GM12878 (cell line): ENCODE results near the gene BHLHA15. TPM values are rescaled to one million over a fixed set of nuclear protein-coding genes. Genes with fewer than 3 reads are reported as not detected.

ENCODE experiments used
- ATAC-seq: fragments of 200-7000 bp; cut with Tn5 transposase; 3 replicates; pipeline ENCODE4 v1.9.1; 2020; ENCODE audit warnings: mild to moderate bottlenecking, moderate library complexity
- BruUV-seq: library from RNA; stranded (reverse); fragments of 400-500 nt; replicated peaks from 2 replicates; lab custom pipeline; 2021; lab: Mats Ljungman, UMichigan
- CTCF ChIA-PET: fragments of 300-600 bp; sonication (Branson Sonifier 250); formaldehyde crosslinking; extraction: SDS; loops from one replicate; lab custom pipeline; 2021; ENCODE audit warnings: inconsistent platforms; lab: Yijun Ruan, JAX
- POLR2A ChIA-PET: fragments of 350-600 bp; formaldehyde crosslinking; extraction: SDS; loops from one replicate; lab custom pipeline; 2021; ENCODE audit warnings: inconsistent platforms; lab: Charles Lee
- RAD21 ChIA-PET: fragments of 300-600 bp; sonication (Branson Sonifier 250); formaldehyde crosslinking; loops from one replicate; lab custom pipeline; 2023; ENCODE audit warnings: antibody characterized with exemption; ENCODE audit not compliant: unreplicated experiment; lab: Charles Lee
- SMC1A ChIA-PET: fragments of 300-600 bp; sonication (Branson Sonifier 250); formaldehyde crosslinking; loops from one replicate; lab custom pipeline; 2023; ENCODE audit not compliant: unreplicated experiment, uncharacterized antibody; lab: Charles Lee
- DNase-seq: peaks from one replicate; pipeline ENCODE4 v3.0.0-alpha.2; 2011; ENCODE audit warnings: low read depth, low spot score
- FAIRE-seq: peaks from 3 replicates; lab custom pipeline; 2011; peaks lifted over from hg19 to GRCh38; lab: Jason Lieb, UNC
- H2AFZ ChIP-seq: 2 replicates; pipeline ENCODE4 v1.6.0; 2011; ENCODE audit warnings: low read depth, low read length, control low read depth; ENCODE audit not compliant: control insufficient read depth
- H3K27ac ChIP-seq: 2 replicates; pipeline ENCODE4 v1.5.1; 2011; ENCODE audit warnings: control low read depth; ENCODE audit not compliant: control insufficient read depth, insufficient read depth
- H3K27me3 ChIP-seq, 2 experiments: replicated peaks in 1 of 2; 2 replicates each; pipeline versions ENCODE4 v1.6.0 to v1.6.1; 2011; ENCODE audit warnings: low read length in 1 of 2; ENCODE audit not compliant: control insufficient read depth in 2 of 2, insufficient read depth in 2 of 2
- H3K36me3 ChIP-seq, 2 experiments: 2 replicates each; pipeline ENCODE4 v1.5.1; 2011; ENCODE audit warnings: low read length in 1 of 2; ENCODE audit not compliant: control insufficient read depth in 2 of 2, insufficient read depth in 2 of 2
- H3K4me1 ChIP-seq: 2 replicates; pipeline ENCODE4 v1.6.1; 2011; ENCODE audit warnings: mild to moderate bottlenecking, low read length, moderate library complexity, mixed read lengths; ENCODE audit not compliant: control insufficient read depth, insufficient read depth
- H3K4me2 ChIP-seq: 2 replicates; pipeline ENCODE4 v1.6.0; 2011; ENCODE audit warnings: control low read depth; ENCODE audit not compliant: control insufficient read depth, insufficient read depth
- H3K4me3 ChIP-seq: fragments of 200-600 bp; sonication (generic); 2 replicates; pipeline ENCODE4 v1.5.1; 2016
- H3K79me2 ChIP-seq: 2 replicates; pipeline ENCODE4 v1.6.0; 2011; ENCODE audit warnings: low read length; ENCODE audit not compliant: control insufficient read depth, insufficient read depth
- H3K9ac ChIP-seq: 2 replicates; pipeline ENCODE4 v1.8.0; 2011; ENCODE audit warnings: low read length, control low read depth, mixed read lengths; ENCODE audit not compliant: control insufficient read depth, insufficient read depth
- H3K9me3 ChIP-seq: replicated peaks from 3 replicates; pipeline ENCODE4 v1.5.1; 2011; ENCODE audit warnings: mild to moderate bottlenecking, low read length; ENCODE audit not compliant: control insufficient read depth, insufficient read depth
- H4K20me1 ChIP-seq: 2 replicates; pipeline ENCODE4 v1.6.0; 2011; ENCODE audit not compliant: control insufficient read depth, insufficient read depth
- ASH2L ChIP-seq: fragments of 300-600, 200-600 bp; sonication (generic); IDR thresholded peaks from 2 replicates; pipeline ENCODE4 v1.6.1; 2017; ENCODE audit warnings: low read depth, mild to moderate bottlenecking, borderline replicate concordance
- BHLHE40 ChIP-seq, 2 experiments: fragments of 450-650 bp in 1 of 2; IDR thresholded peaks; 2 replicates each; pipeline ENCODE4 v1.6.1; 2011 to 2017; ENCODE audit warnings: low read depth in 2 of 2, borderline replicate concordance in 1 of 2, improper control_type of control experiment in 1 of 2, low read length in 1 of 2, mild to moderate bottlenecking in 1 of 2
- CREB1 ChIP-seq: IDR thresholded peaks from 2 replicates; pipeline ENCODE4 v1.6.1; 2012; ENCODE audit warnings: low read depth, mild to moderate bottlenecking, inconsistent platforms
- EED ChIP-seq: sonication (generic); IDR thresholded peaks from 2 replicates; pipeline ENCODE4 v1.6.1; 2016; ENCODE audit warnings: antibody characterized with exemption, low read depth
- FOXM1 ChIP-seq: IDR thresholded peaks from 2 replicates; pipeline ENCODE4 v1.6.1; 2012; ENCODE audit warnings: low read depth, mild to moderate bottlenecking, inconsistent platforms, low read length, moderate library complexity
- LARP7 ChIP-seq: fragments of 450-650 bp; IDR thresholded peaks from 2 replicates; pipeline ENCODE4 v1.6.1; 2017; ENCODE audit warnings: mild to moderate bottlenecking
- MEF2A ChIP-seq: IDR thresholded peaks from 2 replicates; pipeline ENCODE4 v1.6.1; 2011; ENCODE audit warnings: low read depth, mild to moderate bottlenecking, low read length, moderate library complexity; ENCODE audit not compliant: insufficient read depth
- MEF2B ChIP-seq: fragments of 450-650 bp; IDR thresholded peaks from 2 replicates; pipeline ENCODE4 v1.6.1; 2018; ENCODE audit warnings: mild to moderate bottlenecking, moderate library complexity; ENCODE audit not compliant: partially characterized antibody, poor library complexity, severe bottlenecking
- MXI1 ChIP-seq: fragments of 150-350 bp; IDR thresholded peaks from 2 replicates; pipeline ENCODE4 v1.6.1; 2011; ENCODE audit warnings: low read depth, mild to moderate bottlenecking, inconsistent platforms, low read length, improper control_type of control experiment
- NFIC ChIP-seq: IDR thresholded peaks from 2 replicates; pipeline ENCODE4 v1.6.1; 2012; ENCODE audit warnings: low read depth, mild to moderate bottlenecking, inconsistent platforms, low read length, moderate library complexity
- PML ChIP-seq: IDR thresholded peaks from 2 replicates; pipeline ENCODE4 v1.6.1; 2012; ENCODE audit warnings: low read length, inconsistent platforms
- RELA ChIP-seq: fragments of 450-650 bp; IDR thresholded peaks from 2 replicates; pipeline ENCODE4 v1.8.0; 2014; ENCODE audit warnings: borderline replicate concordance; ENCODE audit not compliant: partially characterized antibody
- RUNX3 ChIP-seq: IDR thresholded peaks from 2 replicates; pipeline ENCODE4 v1.6.1; 2012; ENCODE audit warnings: low read length, inconsistent platforms
- STAT1 ChIP-seq: fragments of 450-650 bp; conservative IDR thresholded peaks from 2 replicates; pipeline ENCODE4 v1.6.1; 2014; ENCODE audit warnings: antibody characterized with exemption, mild to moderate bottlenecking
- TBL1XR1 ChIP-seq: IDR thresholded peaks from 2 replicates; pipeline ENCODE4 v1.6.1; 2012; ENCODE audit warnings: low read depth, low read length, improper control_type of control experiment
- TCF3 ChIP-seq: IDR thresholded peaks from 2 replicates; pipeline ENCODE4 v1.6.1; 2012; ENCODE audit warnings: low read depth, mild to moderate bottlenecking, low read length, borderline replicate concordance; ENCODE audit not compliant: insufficient read depth
- ZNF217 ChIP-seq: fragments of 450-650 bp; IDR thresholded peaks from 2 replicates; pipeline ENCODE4 v1.6.1; 2017; ENCODE audit warnings: antibody characterized with exemption, mild to moderate bottlenecking
- WGBS: methylation state at CpG from one replicate; pipeline ENCODE4 v1.1.6; 2016; ENCODE audit warnings: low lambda C conversion rate; ENCODE audit not compliant: insufficient replicate concordance, insufficient coverage; ENCODE audit errors: missing lambda C conversion rate; 5-methylcytosine and 5-hydroxymethylcytosine counted together
- in situ Hi-C: fragments of 300-500 bp; cut with MboI; formaldehyde crosslinking; loops from 9 replicates; pipeline ENCODE4 v1.14.3; 2018; ENCODE audit warnings: mixed read lengths
- intact Hi-C: fragments of 100-400 bp; cut with micrococcal nuclease; formaldehyde crosslinking; loops from one replicate; pipeline ENCODE4 v1.14.2; 2022; ENCODE audit not compliant: unreplicated experiment
- polyA plus RNA-seq, 11 experiments: library from polyadenylated mRNA; depleted of rRNA in 4 of 11; unstranded in 6 of 11; stranded (reverse) in 5 of 11; fragments of >200 nt; fragmentation: Nextera tagmentation in 4 of 11; fragmentation: Illumina TruSeq in 1 of 11; extraction: Ambion mirVana in 4 of 11; extraction: Trizol in 1 of 11; gene quantifications; 1 replicate in 1 of 11; 2 replicates in 10 of 11; pipeline versions ENCODE4 v1.2.1 to v1.2.3, GENCODE V29; 2011 to 2016; ENCODE audit warnings: inconsistent platforms in 2 of 11, missing spikeins in 2 of 11, low read depth in 1 of 11
- total RNA-seq, 4 experiments: library from RNA; depleted of rRNA in 3 of 4; stranded (reverse); fragments of >200 nt in 3 of 4; fragmentation: Illumina TruSeq in 1 of 4; extraction: Trizol in 1 of 4; gene quantifications; 2 replicates each; pipeline versions ENCODE4 v1.2.1 to v1.2.3, GENCODE V29; 2013 to 2021
- TF ChIP-seq, protein P1 (sequence below): fragments of 450-650 bp; IDR thresholded peaks from 2 replicates; pipeline ENCODE4 v1.6.1; 2017; ENCODE audit warnings: mild to moderate bottlenecking, moderate library complexity
- TF ChIP-seq, protein P2 (sequence below): fragments of 450-650 bp; IDR thresholded peaks from 2 replicates; pipeline ENCODE4 v1.6.1; 2016; ENCODE audit warnings: mild to moderate bottlenecking

The BHLHA15 gene
- total and polyA plus RNA-seq, 10 of the 15 experiments (the other 5 are each of a cell fraction or from before 2014, with no cell fraction given), result 0.54 to 4.2 (median 2.5) TPM; not detected in 4

DNA sequence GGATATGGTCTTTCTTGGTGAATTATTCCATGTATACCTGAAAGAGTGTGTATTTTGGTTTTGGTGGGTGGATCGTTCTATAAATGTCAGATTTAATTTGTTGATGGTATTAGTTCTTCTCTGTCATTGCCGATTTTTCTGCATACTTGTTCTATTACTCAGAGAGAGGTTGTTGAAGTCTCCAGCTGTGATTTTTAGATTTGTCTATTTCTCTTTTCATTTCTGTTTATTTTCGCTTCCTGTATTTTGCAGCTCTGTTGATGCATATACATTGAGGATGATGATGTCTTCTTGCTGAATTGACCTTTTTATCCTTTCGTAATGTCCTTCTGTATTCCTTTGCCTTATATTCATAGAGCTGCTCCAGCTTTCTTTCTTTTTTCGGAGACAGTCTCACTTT lies 12.1 kb upstream of the BHLHA15 start (continued):
- TF ChIP-seq ASH2L, result no peak
- no peak for TF ChIP-seq STAT1
- no peak for TF ChIP-seq LARP7

DNA sequence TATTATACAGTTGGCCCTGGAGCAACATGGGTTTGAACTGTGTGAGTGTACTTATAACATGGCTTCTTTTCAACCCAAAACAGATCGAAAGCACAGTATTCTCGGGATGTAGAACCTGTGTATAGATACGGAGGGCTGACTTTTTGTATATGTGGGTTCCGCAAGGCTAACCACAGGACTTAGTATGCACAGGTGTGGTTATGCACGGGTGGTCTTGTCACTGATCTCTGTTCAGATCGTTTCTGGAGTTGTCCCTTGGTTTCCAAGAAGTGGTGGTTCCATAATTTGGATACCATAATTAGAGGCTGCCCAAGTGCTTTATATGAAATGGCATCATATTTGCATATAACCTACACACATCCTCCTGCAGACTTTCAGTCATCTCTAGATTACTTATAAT lies 10.9 kb upstream of the BHLHA15 start:
- H3K9ac ChIP-seq, result no peak overlapping the region
- no peaks in the 10 kb centered on the region; the same call in 2 of the 3 replicates for H3K9me3 ChIP-seq
- CTCF ChIA-PET, result no interaction called here
- H3K79me2 ChIP-seq, result no peaks in the 10 kb centered on the region
- H3K4me2 ChIP-seq, result peak overlapping the region; percentile 49
- peak; percentile 53 for DNase-seq
- POLR2A ChIA-PET, result no interaction called here
- SMC1A ChIA-PET, result interaction anchor here (1.5 kb wide), 1 partner anchor 195 kb away, joined by 4 read pairs; no protein-coding TSS in a partner anchor
- no peak overlapping the region for H2AFZ ChIP-seq
- H3K4me3 ChIP-seq, result no peak overlapping the region
- peak; percentile 25 for ATAC-seq
- FAIRE-seq, result peak; percentile 89
- no peak overlapping the region; the same call in 1 of the 2 replicates for H3K27ac ChIP-seq
- H3K4me1 ChIP-seq, result peaks cover 47% of the 10 kb centered on the region
- in situ Hi-C loops, result no loop called here
- H3K36me3 ChIP-seq, result peaks cover 0 to 7% of the 10 kb centered on the region in 2 experiments; a peak in 2 of 4 replicates
- peaks cover 4% of the 10 kb centered on the region; the same call in 1 of the 2 replicates for H4K20me1 ChIP-seq
- RAD21 ChIA-PET, result interaction anchor here (4.1 kb wide), 1 partner anchor 177 kb away, joined by 18 read pairs; no protein-coding TSS in a partner anchor
- BruUV-seq, result no TSS peak
- H3K27me3 ChIP-seq, result no peaks in the 10 kb centered on the region
- intact Hi-C loops, result loop anchor here (5.0 kb wide), 1 partner anchor 597 kb away; no protein-coding TSS in a partner anchor
- 0% methylated on average over 6 of the region's 6 CpGs for WGBS
- TF ChIP-seq NFIC (peak; percentile 72), MXI1 (no peak), FOXM1 (0 out of 2 replicates have a peak, but pooled peaks have one; percentile 63), MEF2B (peak; percentile 19), BHLHE40 (IDR thresholded peaks at IDR 0.05; ENCODE audit: borderline replicate concordance in 1 of 2, low read depth in 2 of 2, low read length in 1 of 2) (peak; percentile 94 to 98), TBL1XR1 (0 out of 2 replicates have a peak, but pooled peaks have one; percentile 43), EED (peak; percentile 84), TCF3 (peak; percentile 81; the same call in 1 of the 2 replicates), STAT1 (no peak), RELA (no peak), ZNF217 (peak; percentile 66; the same call in 1 of the 2 replicates), PML (peak; percentile 57; the same call in 1 of the 2 replicates), MEF2A (0 out of 2 replicates have a peak, but pooled peaks have one; percentile 5), RUNX3 (peak; percentile 99), CREB1 (no peak)
- TF ChIP-seq, protein P1, sequence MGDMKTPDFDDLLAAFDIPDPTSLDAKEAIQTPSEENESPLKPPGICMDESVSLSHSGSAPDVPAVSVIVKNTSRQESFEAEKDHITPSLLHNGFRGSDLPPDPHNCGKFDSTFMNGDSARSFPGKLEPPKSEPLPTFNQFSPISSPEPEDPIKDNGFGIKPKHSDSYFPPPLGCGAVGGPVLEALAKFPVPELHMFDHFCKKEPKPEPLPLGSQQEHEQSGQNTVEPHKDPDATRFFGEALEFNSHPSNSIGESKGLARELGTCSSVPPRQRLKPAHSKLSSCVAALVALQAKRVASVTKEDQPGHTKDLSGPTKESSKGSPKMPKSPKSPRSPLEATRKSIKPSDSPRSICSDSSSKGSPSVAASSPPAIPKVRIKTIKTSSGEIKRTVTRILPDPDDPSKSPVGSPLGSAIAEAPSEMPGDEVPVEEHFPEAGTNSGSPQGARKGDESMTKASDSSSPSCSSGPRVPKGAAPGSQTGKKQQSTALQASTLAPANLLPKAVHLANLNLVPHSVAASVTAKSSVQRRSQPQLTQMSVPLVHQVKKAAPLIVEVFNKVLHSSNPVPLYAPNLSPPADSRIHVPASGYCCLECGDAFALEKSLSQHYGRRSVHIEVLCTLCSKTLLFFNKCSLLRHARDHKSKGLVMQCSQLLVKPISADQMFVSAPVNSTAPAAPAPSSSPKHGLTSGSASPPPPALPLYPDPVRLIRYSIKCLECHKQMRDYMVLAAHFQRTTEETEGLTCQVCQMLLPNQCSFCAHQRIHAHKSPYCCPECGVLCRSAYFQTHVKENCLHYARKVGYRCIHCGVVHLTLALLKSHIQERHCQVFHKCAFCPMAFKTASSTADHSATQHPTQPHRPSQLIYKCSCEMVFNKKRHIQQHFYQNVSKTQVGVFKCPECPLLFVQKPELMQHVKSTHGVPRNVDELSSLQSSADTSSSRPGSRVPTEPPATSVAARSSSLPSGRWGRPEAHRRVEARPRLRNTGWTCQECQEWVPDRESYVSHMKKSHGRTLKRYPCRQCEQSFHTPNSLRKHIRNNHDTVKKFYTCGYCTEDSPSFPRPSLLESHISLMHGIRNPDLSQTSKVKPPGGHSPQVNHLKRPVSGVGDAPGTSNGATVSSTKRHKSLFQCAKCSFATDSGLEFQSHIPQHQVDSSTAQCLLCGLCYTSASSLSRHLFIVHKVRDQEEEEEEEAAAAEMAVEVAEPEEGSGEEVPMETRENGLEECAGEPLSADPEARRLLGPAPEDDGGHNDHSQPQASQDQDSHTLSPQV, result no peak
- TF ChIP-seq, protein P2, sequence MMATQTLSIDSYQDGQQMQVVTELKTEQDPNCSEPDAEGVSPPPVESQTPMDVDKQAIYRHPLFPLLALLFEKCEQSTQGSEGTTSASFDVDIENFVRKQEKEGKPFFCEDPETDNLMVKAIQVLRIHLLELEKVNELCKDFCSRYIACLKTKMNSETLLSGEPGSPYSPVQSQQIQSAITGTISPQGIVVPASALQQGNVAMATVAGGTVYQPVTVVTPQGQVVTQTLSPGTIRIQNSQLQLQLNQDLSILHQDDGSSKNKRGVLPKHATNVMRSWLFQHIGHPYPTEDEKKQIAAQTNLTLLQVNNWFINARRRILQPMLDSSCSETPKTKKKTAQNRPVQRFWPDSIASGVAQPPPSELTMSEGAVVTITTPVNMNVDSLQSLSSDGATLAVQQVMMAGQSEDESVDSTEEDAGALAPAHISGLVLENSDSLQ, result no peak
